H9 (cell line): ENCODE data around the gene SECTM1. TPM values are rescaled to one million over a fixed set of nuclear protein-coding genes. Genes with fewer than 3 reads are reported as not detected.

ENCODE experiments used
- DNase-seq: peaks from one replicate; pipeline ENCODE4 v3.0.0-alpha.2; 2017
- H2AFZ ChIP-seq: one replicate; pipeline ENCODE4 v1.6.1; 2013; ENCODE audit warnings: mild to moderate bottlenecking, low read length, control low read depth, moderate library complexity
- H2AK5ac ChIP-seq: 2 replicates; pipeline ENCODE4 v1.6.1; 2013; ENCODE audit warnings: low read length, control low read depth, mixed read lengths; ENCODE audit not compliant: insufficient read length
- H2BK120ac ChIP-seq: one replicate; pipeline ENCODE4 v1.6.1; 2013; ENCODE audit warnings: low read depth, mild to moderate bottlenecking, low read length, control low read depth, inconsistent platforms; ENCODE audit not compliant: poor library complexity, severe bottlenecking
- H2BK12ac ChIP-seq: 2 replicates; pipeline ENCODE4 v1.6.1; 2013; ENCODE audit warnings: low read length, control low read depth, mixed read lengths, low read depth; ENCODE audit not compliant: insufficient read length
- H2BK15ac ChIP-seq: 2 replicates; pipeline ENCODE4 v1.6.1; 2013; ENCODE audit warnings: low read depth, low read length, control low read depth
- H2BK20ac ChIP-seq: one replicate; pipeline ENCODE4 v1.6.1; 2013; ENCODE audit warnings: low read depth, mild to moderate bottlenecking, low read length, control low read depth, inconsistent platforms; ENCODE audit not compliant: poor library complexity, severe bottlenecking
- H2BK5ac ChIP-seq: 2 replicates; pipeline ENCODE4 v1.6.1; 2013; ENCODE audit warnings: low read length, control low read depth, mixed read lengths; ENCODE audit not compliant: insufficient read length
- H3K14ac ChIP-seq: 2 replicates; pipeline ENCODE4 v1.6.1; 2013; ENCODE audit warnings: low read length, control low read depth; ENCODE audit not compliant: insufficient read depth
- H3K18ac ChIP-seq: 2 replicates; pipeline ENCODE4 v1.6.1; 2013; ENCODE audit warnings: low read depth, mild to moderate bottlenecking, mixed read lengths, low read length, control low read depth; ENCODE audit not compliant: insufficient read length
- H3K23ac ChIP-seq: 2 replicates; pipeline ENCODE4 v1.6.1; 2013; ENCODE audit warnings: low read length, control low read depth, mixed read lengths, low read depth; ENCODE audit not compliant: insufficient read length
- H3K23me2 ChIP-seq: 2 replicates; pipeline ENCODE4 v1.6.1; 2013; ENCODE audit warnings: low read depth, mild to moderate bottlenecking, mixed read lengths, low read length, control low read depth; ENCODE audit not compliant: insufficient read length, poor library complexity, severe bottlenecking
- H3K27ac ChIP-seq: 2 replicates; pipeline ENCODE4 v1.5.1; 2013; ENCODE audit warnings: low read length, control low read depth, mixed read lengths, low read depth; ENCODE audit not compliant: insufficient read length
- H3K27me3 ChIP-seq: 2 replicates; pipeline ENCODE4 v1.6.1; 2013; ENCODE audit warnings: low read length, control low read depth, inconsistent platforms; ENCODE audit not compliant: insufficient read depth
- H3K4ac ChIP-seq: 2 replicates; pipeline ENCODE4 v1.6.1; 2013; ENCODE audit warnings: low read depth, mild to moderate bottlenecking, control low read depth, inconsistent platforms, low read length, moderate library complexity
- H3K4me1 ChIP-seq: 2 replicates; pipeline ENCODE4 v1.6.1; 2013; ENCODE audit warnings: low read length, control low read depth, inconsistent platforms; ENCODE audit not compliant: insufficient read depth
- H3K4me2 ChIP-seq: 2 replicates; pipeline ENCODE4 v1.6.1; 2013; ENCODE audit warnings: low read length, control low read depth, mixed read lengths; ENCODE audit not compliant: insufficient read length, insufficient read depth
- H3K56ac ChIP-seq: 2 replicates; pipeline ENCODE4 v1.6.1; 2013; ENCODE audit warnings: low read depth, mild to moderate bottlenecking, mixed read lengths, low read length, control low read depth; ENCODE audit not compliant: insufficient read length
- H3K79me1 ChIP-seq: 2 replicates; pipeline ENCODE4 v1.6.1; 2013; ENCODE audit warnings: low read depth, mild to moderate bottlenecking, moderate library complexity, low read length, control low read depth, inconsistent platforms; ENCODE audit not compliant: insufficient read depth, poor library complexity, severe bottlenecking
- H3K79me2 ChIP-seq: 2 replicates; pipeline ENCODE4 v1.6.1; 2013; ENCODE audit warnings: low read length, control low read depth, inconsistent platforms; ENCODE audit not compliant: insufficient read depth
- H3K9ac ChIP-seq: 2 replicates; pipeline ENCODE4 v1.6.1; 2013; ENCODE audit warnings: low read length, control low read depth, mixed read lengths; ENCODE audit not compliant: insufficient read length; ENCODE audit errors: extremely low read depth
- H3K9me3 ChIP-seq: one replicate; pipeline ENCODE4 v1.6.1; 2013; ENCODE audit warnings: low read depth, low read length, inconsistent platforms; ENCODE audit not compliant: control insufficient read depth
- H3T11ph ChIP-seq: one replicate; pipeline ENCODE4 v1.6.1; 2013; ENCODE audit warnings: mild to moderate bottlenecking, low read length, control low read depth, inconsistent platforms
- H4K20me1 ChIP-seq: one replicate; pipeline ENCODE4 v1.6.1; 2013; ENCODE audit not compliant: control insufficient read depth, insufficient read length, insufficient read depth
- H4K5ac ChIP-seq: 2 replicates; pipeline ENCODE4 v1.6.1; 2013; ENCODE audit warnings: low read depth, mild to moderate bottlenecking, mixed read lengths, low read length, control low read depth; ENCODE audit not compliant: insufficient read length
- H4K8ac ChIP-seq: replicated peaks from 2 replicates; pipeline ENCODE4 v1.6.1; 2013; ENCODE audit warnings: low read length, control low read depth, mixed read lengths, low read depth; ENCODE audit not compliant: insufficient read length
- H4K91ac ChIP-seq: 2 replicates; pipeline ENCODE4 v1.6.1; 2013; ENCODE audit warnings: low read depth, mild to moderate bottlenecking, moderate library complexity, mixed read lengths, low read length, control low read depth; ENCODE audit not compliant: insufficient read length
- H3K27ac Mint-ChIP-seq, 3 experiments: 2 replicates in 2 of 3; 3 replicates in 1 of 3; pipeline ENCODE4 v1.8.0; 2020 to 2021; ENCODE audit warnings: mixed read lengths in 3 of 3, mild to moderate bottlenecking in 1 of 3, moderate library complexity in 1 of 3
- H3K27me3 Mint-ChIP-seq: 2 replicates; pipeline ENCODE4 v1.8.0; 2021; ENCODE audit warnings: low read depth, mild to moderate bottlenecking, moderate library complexity, mixed read lengths
- H3K36me3 Mint-ChIP-seq, 3 experiments: 2 replicates in 2 of 3; 3 replicates in 1 of 3; pipeline ENCODE4 v1.8.0; 2020 to 2021; ENCODE audit warnings: low read depth in 3 of 3, mixed read lengths in 3 of 3; ENCODE audit not compliant: insufficient read depth in 1 of 3
- H3K4me1 Mint-ChIP-seq, 2 experiments: 2 replicates each; pipeline ENCODE4 v1.8.0; 2020; ENCODE audit warnings: mixed read lengths in 2 of 2
- H3K4me3 Mint-ChIP-seq, 2 experiments: 2 replicates in 1 of 2; 3 replicates in 1 of 2; pipeline ENCODE4 v1.8.0; 2020 to 2021; ENCODE audit warnings: mild to moderate bottlenecking in 2 of 2, mixed read lengths in 2 of 2, moderate library complexity in 1 of 2
- H3K9me3 Mint-ChIP-seq, 2 experiments: 2 replicates in 1 of 2; 3 replicates in 1 of 2; pipeline ENCODE4 v1.8.0; 2020; ENCODE audit warnings: mild to moderate bottlenecking in 2 of 2, mixed read lengths in 2 of 2, moderate library complexity in 1 of 2
- WGBS: extraction: QIAGEN DNeasy Blood & Tissue Kit; methylation state at CpG from one replicate; pipeline ENCODE4 v1.1.7; 2013; ENCODE audit warnings: missing lambda C conversion rate, low lambda C conversion rate, mixed read lengths; ENCODE audit not compliant: insufficient read length; ENCODE audit errors: extremely low coverage; 5-methylcytosine and 5-hydroxymethylcytosine counted together
- total RNA-seq: library from RNA; stranded (reverse); gene quantifications from 2 replicates; pipeline ENCODE4 v1.2.1, GENCODE V29; 2021
- TF ChIP-seq, protein P1 (sequence below): fragments of 200-600 bp; sonication (generic); conservative IDR thresholded peaks from 3 replicates; pipeline ENCODE4 v1.8.0; 2021; ENCODE audit warnings: antibody characterized with exemption, mild to moderate bottlenecking

Gene SECTM1
- total RNA-seq, 1 experiment from 2014 or later, result 0.28 TPM

DNA sequence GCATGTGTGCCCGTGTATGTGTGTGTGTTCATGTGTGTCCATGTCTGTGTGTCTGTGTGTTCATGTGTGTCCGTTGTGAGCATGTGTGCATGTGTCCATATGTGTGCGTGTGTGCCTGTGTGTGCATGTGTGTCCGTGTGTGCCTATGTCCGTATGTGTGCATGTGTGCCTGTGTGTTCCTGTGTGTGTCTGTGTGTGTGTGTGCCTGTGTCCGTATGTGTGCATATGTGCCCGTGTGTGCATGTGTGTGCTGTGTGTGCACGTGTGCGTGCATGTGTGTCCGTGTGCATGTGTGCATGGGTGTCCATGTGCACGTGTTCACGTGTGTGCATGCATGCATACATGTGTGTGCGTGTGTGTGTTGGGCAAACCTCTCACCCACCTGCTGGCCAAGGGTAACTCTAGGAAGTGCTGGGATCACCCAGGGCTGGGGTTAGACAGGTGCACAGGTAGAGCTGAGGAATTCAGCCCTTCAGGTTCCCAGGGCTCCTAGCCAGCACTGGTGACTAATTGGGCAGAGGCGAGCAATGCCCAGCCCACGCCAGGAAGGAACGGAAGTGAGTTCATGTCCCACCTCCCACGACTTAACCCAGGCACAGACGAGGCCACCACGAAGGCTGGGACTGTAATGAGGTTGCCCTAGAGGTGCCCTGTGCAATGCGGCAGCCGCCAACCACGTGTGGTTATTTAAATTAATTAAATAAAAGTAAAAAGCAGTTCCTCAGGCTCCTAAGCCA, 51.9 kb downstream of the SECTM1 start:
- Histone ChIP-seq H3K23me2 (no peaks in the 10 kb centered on the region), H2BK15ac (no peak overlapping the region), H2BK5ac (no peak overlapping the region), H2AK5ac (no peak overlapping the region), H3K4me1 (peaks cover 3% of the 10 kb centered on the region; the same call in 1 of the 2 replicates), H3T11ph (no peak overlapping the region), H4K20me1 (peaks cover 4% of the 10 kb centered on the region), H2BK12ac (no peak overlapping the region), H3K79me1 (no peaks in the 10 kb centered on the region), H3K9ac (no peak overlapping the region), H3K79me2 (no peaks in the 10 kb centered on the region), H3K14ac (no peak overlapping the region), H2BK120ac (no peak overlapping the region), H3K27ac (no peak overlapping the region), H3K23ac (no peak overlapping the region), H3K56ac (no peak overlapping the region), H4K8ac (no peak overlapping the region), H3K4ac (no peak overlapping the region), H2BK20ac (no peak overlapping the region), H2AFZ (no peak overlapping the region), H4K5ac (peak overlapping the region; percentile 4), H3K18ac (no peak overlapping the region), H3K4me2 (no peak overlapping the region), H4K91ac (no peak overlapping the region), H3K9me3 (no peaks in the 10 kb centered on the region), H3K27me3 (no peaks in the 10 kb centered on the region)
- no peak overlapping the region; a peak in 2 of 7 replicates for H3K27ac Mint-ChIP-seq
- H3K4me1 Mint-ChIP-seq, result peaks cover 23 to 42% of the 10 kb centered on the region in 2 experiments
- no peaks in the 10 kb centered on the region for H3K36me3 Mint-ChIP-seq
- H3K4me3 Mint-ChIP-seq, result no peak overlapping the region
- H3K9me3 Mint-ChIP-seq, result peaks cover 0 to 6% of the 10 kb centered on the region in 2 experiments; a peak in 3 of 5 replicates
- TF ChIP-seq, protein P1, sequence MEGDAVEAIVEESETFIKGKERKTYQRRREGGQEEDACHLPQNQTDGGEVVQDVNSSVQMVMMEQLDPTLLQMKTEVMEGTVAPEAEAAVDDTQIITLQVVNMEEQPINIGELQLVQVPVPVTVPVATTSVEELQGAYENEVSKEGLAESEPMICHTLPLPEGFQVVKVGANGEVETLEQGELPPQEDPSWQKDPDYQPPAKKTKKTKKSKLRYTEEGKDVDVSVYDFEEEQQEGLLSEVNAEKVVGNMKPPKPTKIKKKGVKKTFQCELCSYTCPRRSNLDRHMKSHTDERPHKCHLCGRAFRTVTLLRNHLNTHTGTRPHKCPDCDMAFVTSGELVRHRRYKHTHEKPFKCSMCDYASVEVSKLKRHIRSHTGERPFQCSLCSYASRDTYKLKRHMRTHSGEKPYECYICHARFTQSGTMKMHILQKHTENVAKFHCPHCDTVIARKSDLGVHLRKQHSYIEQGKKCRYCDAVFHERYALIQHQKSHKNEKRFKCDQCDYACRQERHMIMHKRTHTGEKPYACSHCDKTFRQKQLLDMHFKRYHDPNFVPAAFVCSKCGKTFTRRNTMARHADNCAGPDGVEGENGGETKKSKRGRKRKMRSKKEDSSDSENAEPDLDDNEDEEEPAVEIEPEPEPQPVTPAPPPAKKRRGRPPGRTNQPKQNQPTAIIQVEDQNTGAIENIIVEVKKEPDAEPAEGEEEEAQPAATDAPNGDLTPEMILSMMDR, result no peak
- WGBS, result no CpG with 5 or more reads among the region's 22 CpGs
- peaks cover 9% of the 10 kb centered on the region for H3K27me3 Mint-ChIP-seq
- no peak for DNase-seq
